ENCODE results near the gene CDH22.

The CDH22 gene

GRCh38 chr20:46260936-46261454, 47.3 kb downstream of the CDH22 start:
- Histone ChIP-seq H3K9me3 (ENCODE audit: control insufficient read depth in 1 of 2, low read length in 2 of 2) (no peaks in the 10 kb centered on the region), H3K27ac (ENCODE audit: low read length) (no peak overlapping the region), H3K4me3 (ENCODE audit: low read depth in 1 of 2, low read length in 2 of 2) (no peak overlapping the region), H3K4me1 (ENCODE audit: control insufficient read depth in 1 of 2, insufficient read depth in 2 of 2, low read length in 2 of 2) (no peaks in the 10 kb centered on the region), H3K27me3 (ENCODE audit: low read depth, low read length) (peaks cover 15% of the 10 kb centered on the region), H3K36me3 (ENCODE audit: control insufficient read depth in 1 of 2, insufficient read depth in 2 of 2, low read length in 2 of 2) (no peaks in the 10 kb centered on the region)

GRCh38 chr20:46260480-46260879, 47.8 kb downstream of the CDH22 start:
- Histone ChIP-seq H3K27ac (ENCODE audit: low read length) (no peak overlapping the region), H3K9me3 (ENCODE audit: control insufficient read depth in 1 of 2, low read length in 2 of 2) (no peaks in the 10 kb centered on the region), H3K27me3 (ENCODE audit: low read depth, low read length) (peaks cover 17% of the 10 kb centered on the region), H3K4me1 (ENCODE audit: control insufficient read depth in 1 of 2, insufficient read depth in 2 of 2, low read length in 2 of 2) (no peaks in the 10 kb centered on the region), H3K36me3 (ENCODE audit: control insufficient read depth in 1 of 2, insufficient read depth in 2 of 2, low read length in 2 of 2) (no peaks in the 10 kb centered on the region), H3K4me3 (ENCODE audit: low read depth in 1 of 2, low read length in 2 of 2) (no peak overlapping the region)

- Histone ChIP-seq H3K27ac (ENCODE audit: low read length) (no peak overlapping the region), H3K36me3 (ENCODE audit: control insufficient read depth in 1 of 2, insufficient read depth in 2 of 2, low read length in 2 of 2) (no peaks in the 10 kb centered on the region), H3K4me1 (ENCODE audit: control insufficient read depth in 1 of 2, insufficient read depth in 2 of 2, low read length in 2 of 2) (no peaks in the 10 kb centered on the region), H3K27me3 (ENCODE audit: low read depth, low read length) (peaks cover 14% of the 10 kb centered on the region), H3K4me3 (ENCODE audit: low read depth in 1 of 2, low read length in 2 of 2) (no peak overlapping the region), H3K9me3 (ENCODE audit: control insufficient read depth in 1 of 2, low read length in 2 of 2) (no peaks in the 10 kb centered on the region)
Measured at GRCh38 chr20:46259260-46259859, 48.9 kb downstream of the CDH22 start.

GRCh38 chr20:46257887-46258286, 50.4 kb downstream of the CDH22 start:
- H3K9me3 ChIP-seq (ENCODE audit: control insufficient read depth in 1 of 2, low read length in 2 of 2): no peaks in the 10 kb centered on the region
- H3K4me1 ChIP-seq (ENCODE audit: control insufficient read depth in 1 of 2, insufficient read depth in 2 of 2, low read length in 2 of 2): no peaks in the 10 kb centered on the region
- no peaks in the 10 kb centered on the region for H3K36me3 ChIP-seq (ENCODE audit: control insufficient read depth in 1 of 2, insufficient read depth in 2 of 2, low read length in 2 of 2)
- H3K27ac ChIP-seq (ENCODE audit: low read length): no peak overlapping the region
- no peak overlapping the region for H3K4me3 ChIP-seq (ENCODE audit: low read depth in 1 of 2, low read length in 2 of 2)
- H3K27me3 ChIP-seq (ENCODE audit: low read depth, low read length): peaks cover 11% of the 10 kb centered on the region

- Histone ChIP-seq H3K36me3 (ENCODE audit: control insufficient read depth in 1 of 2, insufficient read depth in 2 of 2, low read length in 2 of 2) (no peaks in the 10 kb centered on the region), H3K27me3 (ENCODE audit: low read depth, low read length) (peaks cover 14% of the 10 kb centered on the region), H3K4me3 (ENCODE audit: low read depth in 1 of 2, low read length in 2 of 2) (no peak overlapping the region), H3K9me3 (ENCODE audit: control insufficient read depth in 1 of 2, low read length in 2 of 2) (no peaks in the 10 kb centered on the region), H3K27ac (ENCODE audit: low read length) (no peak overlapping the region), H3K4me1 (ENCODE audit: control insufficient read depth in 1 of 2, insufficient read depth in 2 of 2, low read length in 2 of 2) (no peaks in the 10 kb centered on the region)
Measured at GRCh38 chr20:46256293-46256692, 52.0 kb downstream of the CDH22 start.

- peaks cover 19% of the 10 kb centered on the region for H3K27me3 ChIP-seq (ENCODE audit: low read depth, low read length)
- no peaks in the 10 kb centered on the region for H3K36me3 ChIP-seq (ENCODE audit: control insufficient read depth in 1 of 2, insufficient read depth in 2 of 2, low read length in 2 of 2)
- H3K4me3 ChIP-seq (ENCODE audit: low read depth in 1 of 2, low read length in 2 of 2): no peak overlapping the region
- H3K4me1 ChIP-seq (ENCODE audit: control insufficient read depth in 1 of 2, insufficient read depth in 2 of 2, low read length in 2 of 2): peaks cover 0 to 4% of the 10 kb centered on the region in 2 donors
- H3K27ac ChIP-seq (ENCODE audit: low read length): no peak overlapping the region
- no peaks in the 10 kb centered on the region for H3K9me3 ChIP-seq (ENCODE audit: control insufficient read depth in 1 of 2, low read length in 2 of 2)
Measured at GRCh38 chr20:46255440-46256104, 52.7 kb downstream of the CDH22 start.

GRCh38 chr20:46253391-46253790, 54.9 kb downstream of the CDH22 start:
- peaks cover 0 to 4% of the 10 kb centered on the region in 2 donors for H3K4me1 ChIP-seq (ENCODE audit: control insufficient read depth in 1 of 2, insufficient read depth in 2 of 2, low read length in 2 of 2)
- no peak overlapping the region for H3K27ac ChIP-seq (ENCODE audit: low read length)
- H3K4me3 ChIP-seq (ENCODE audit: low read depth in 1 of 2, low read length in 2 of 2): no peak overlapping the region
- H3K27me3 ChIP-seq (ENCODE audit: low read depth, low read length): peaks cover 28% of the 10 kb centered on the region
- H3K9me3 ChIP-seq (ENCODE audit: control insufficient read depth in 1 of 2, low read length in 2 of 2): no peaks in the 10 kb centered on the region
- H3K36me3 ChIP-seq (ENCODE audit: control insufficient read depth in 1 of 2, insufficient read depth in 2 of 2, low read length in 2 of 2): no peaks in the 10 kb centered on the region

- H3K27ac ChIP-seq (ENCODE audit: low read length): no peak overlapping the region
- no peaks in the 10 kb centered on the region for H3K36me3 ChIP-seq (ENCODE audit: control insufficient read depth in 1 of 2, insufficient read depth in 2 of 2, low read length in 2 of 2)
- peaks cover 34% of the 10 kb centered on the region for H3K27me3 ChIP-seq (ENCODE audit: low read depth, low read length)
- peaks cover 0 to 4% of the 10 kb centered on the region in 2 donors for H3K4me1 ChIP-seq (ENCODE audit: control insufficient read depth in 1 of 2, insufficient read depth in 2 of 2, low read length in 2 of 2)
- no peaks in the 10 kb centered on the region for H3K9me3 ChIP-seq (ENCODE audit: control insufficient read depth in 1 of 2, low read length in 2 of 2)
- H3K4me3 ChIP-seq (ENCODE audit: low read depth in 1 of 2, low read length in 2 of 2): no peak overlapping the region
Measured at GRCh38 chr20:46252352-46253091, 55.8 kb downstream of the CDH22 start.

GRCh38 chr20:46251211-46251673, 57.1 kb downstream of the CDH22 start:
- Histone ChIP-seq H3K4me3 (ENCODE audit: low read depth in 1 of 2, low read length in 2 of 2) (no peak overlapping the region), H3K4me1 (ENCODE audit: control insufficient read depth in 1 of 2, insufficient read depth in 2 of 2, low read length in 2 of 2) (peaks cover 0 to 4% of the 10 kb centered on the region in 2 donors), H3K9me3 (ENCODE audit: control insufficient read depth in 1 of 2, low read length in 2 of 2) (no peaks in the 10 kb centered on the region), H3K36me3 (ENCODE audit: control insufficient read depth in 1 of 2, insufficient read depth in 2 of 2, low read length in 2 of 2) (no peaks in the 10 kb centered on the region), H3K27me3 (ENCODE audit: low read depth, low read length) (peaks cover 44% of the 10 kb centered on the region), H3K27ac (ENCODE audit: low read length) (no peak overlapping the region)

- H3K4me3 ChIP-seq (ENCODE audit: low read depth in 1 of 2, low read length in 2 of 2): no peak overlapping the region
- H3K9me3 ChIP-seq (ENCODE audit: control insufficient read depth in 1 of 2, low read length in 2 of 2): no peaks in the 10 kb centered on the region
- H3K27me3 ChIP-seq (ENCODE audit: low read depth, low read length): peaks cover 39% of the 10 kb centered on the region
- H3K4me1 ChIP-seq (ENCODE audit: control insufficient read depth in 1 of 2, insufficient read depth in 2 of 2, low read length in 2 of 2): peaks cover 0 to 4% of the 10 kb centered on the region in 2 donors
- no peaks in the 10 kb centered on the region for H3K36me3 ChIP-seq (ENCODE audit: control insufficient read depth in 1 of 2, insufficient read depth in 2 of 2, low read length in 2 of 2)
- no peak overlapping the region for H3K27ac ChIP-seq (ENCODE audit: low read length)
Measured at GRCh38 chr20:46250772-46251171, 57.5 kb downstream of the CDH22 start.

GRCh38 chr20:46249671-46250070, 58.6 kb downstream of the CDH22 start:
- H3K36me3 ChIP-seq (ENCODE audit: control insufficient read depth in 1 of 2, insufficient read depth in 2 of 2, low read length in 2 of 2): no peaks in the 10 kb centered on the region
- H3K27ac ChIP-seq (ENCODE audit: low read length): no peak overlapping the region
- no peaks in the 10 kb centered on the region for H3K9me3 ChIP-seq (ENCODE audit: control insufficient read depth in 1 of 2, low read length in 2 of 2)
- H3K4me1 ChIP-seq (ENCODE audit: control insufficient read depth in 1 of 2, insufficient read depth in 2 of 2, low read length in 2 of 2): peaks cover 0 to 4% of the 10 kb centered on the region in 2 donors
- no peak overlapping the region for H3K4me3 ChIP-seq (ENCODE audit: low read depth in 1 of 2, low read length in 2 of 2)
- peaks cover 39% of the 10 kb centered on the region for H3K27me3 ChIP-seq (ENCODE audit: low read depth, low read length)

Measured in muscle layer of duodenum (tissue), 2 donors.